ENCODE measurements around the gene SCN5A.

DNA sequence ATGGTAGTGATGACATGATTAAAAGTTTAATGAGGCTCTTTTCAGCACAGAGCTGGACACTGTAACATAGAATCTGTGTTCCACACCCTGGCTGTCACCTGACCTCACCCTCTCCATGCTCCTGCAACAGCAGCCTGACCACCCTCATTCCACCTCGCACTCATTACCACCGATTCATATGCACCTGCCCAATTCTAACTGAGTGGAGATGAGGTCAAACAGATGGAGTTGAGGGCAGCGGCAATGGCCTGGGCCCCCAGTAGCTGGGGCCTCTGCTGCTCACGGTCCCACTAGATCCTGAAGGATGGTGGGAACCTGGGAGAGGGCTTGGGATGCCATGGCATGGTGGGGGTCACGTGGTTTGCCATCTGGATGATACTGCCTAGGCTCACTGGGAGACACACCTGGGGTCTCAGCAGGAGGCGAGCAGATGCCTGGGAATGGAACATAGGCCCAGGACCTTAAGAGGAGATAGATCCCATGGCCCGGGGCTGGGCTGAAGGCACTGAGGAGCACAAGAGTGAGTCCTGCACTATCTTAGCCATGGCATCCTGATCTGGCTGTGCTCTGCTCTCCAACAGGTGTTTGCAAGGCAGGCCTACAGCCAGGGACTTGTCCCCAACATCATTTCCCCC lies 1.3 kb downstream of the SCN5A start:
- TF ChIP-seq POLR2A (IDR thresholded peaks at IDR 0.05; ENCODE audit: extremely low read depth, insufficient read length) (no peak), CTCF (IDR thresholded peaks at IDR 0.05; ENCODE audit: low read depth, low read length) (no peak)
